GM19438 (cell line): ENCODE results near the gene DDHD1.
"Not testable (repeated sequence)": the region's sequence is repeated elsewhere in the genome, so short reads cannot be mapped to it uniquely, and the experiment has no call there.

Experiments used
- ATAC-seq: cut with Tn5 transposase; IDR thresholded peaks from one replicate; pipeline ENCODE4 v1.9.1; 2021; ENCODE audit warnings: low read depth; ENCODE audit not compliant: unreplicated experiment

Gene DDHD1

DNA sequence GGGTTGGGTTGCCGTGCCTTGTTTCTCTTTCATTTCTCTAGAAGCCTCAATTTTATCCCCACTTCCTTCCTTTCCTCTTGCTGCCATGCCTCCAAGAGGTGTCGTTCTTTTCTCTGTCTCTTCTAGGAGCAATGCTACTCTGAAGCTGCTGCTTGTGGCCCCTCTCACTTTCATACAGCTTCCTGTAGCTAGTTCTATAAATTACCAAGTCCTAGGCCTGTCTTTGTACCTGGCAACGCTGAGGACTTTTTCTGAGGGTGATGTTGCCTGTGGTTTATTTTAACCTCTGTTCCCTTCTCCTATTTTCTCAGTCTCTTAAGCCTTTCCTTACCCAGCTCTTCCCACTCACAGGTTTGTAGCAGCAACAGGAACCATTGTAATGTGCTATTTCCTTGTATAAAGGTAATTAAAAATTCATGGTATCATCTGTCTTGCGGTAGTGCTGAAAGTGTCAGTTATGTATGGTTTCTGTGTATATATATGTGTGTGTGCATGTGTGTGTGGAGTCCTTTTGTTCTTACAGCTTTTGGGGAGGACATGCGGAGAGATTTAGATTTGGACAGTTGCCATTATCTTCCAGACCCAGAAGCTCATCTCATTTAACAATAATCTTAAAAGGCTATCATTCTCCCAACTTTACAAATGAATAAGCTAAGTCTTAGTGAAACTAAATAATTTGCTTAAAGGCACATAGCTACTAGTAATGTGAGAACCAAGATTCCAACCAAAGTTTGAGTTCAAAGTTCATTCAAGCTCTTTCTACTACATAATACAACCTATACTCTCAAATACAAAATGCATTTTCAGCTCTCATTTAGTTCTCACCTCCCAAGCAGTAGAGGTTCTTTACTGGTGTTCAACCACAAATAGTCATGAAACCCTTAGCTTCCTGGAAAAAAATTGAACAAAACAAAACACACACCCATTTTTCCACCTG lies 43.8 kb downstream of the DDHD1 start:
- peak; percentile 92 for ATAC-seq

DNA sequence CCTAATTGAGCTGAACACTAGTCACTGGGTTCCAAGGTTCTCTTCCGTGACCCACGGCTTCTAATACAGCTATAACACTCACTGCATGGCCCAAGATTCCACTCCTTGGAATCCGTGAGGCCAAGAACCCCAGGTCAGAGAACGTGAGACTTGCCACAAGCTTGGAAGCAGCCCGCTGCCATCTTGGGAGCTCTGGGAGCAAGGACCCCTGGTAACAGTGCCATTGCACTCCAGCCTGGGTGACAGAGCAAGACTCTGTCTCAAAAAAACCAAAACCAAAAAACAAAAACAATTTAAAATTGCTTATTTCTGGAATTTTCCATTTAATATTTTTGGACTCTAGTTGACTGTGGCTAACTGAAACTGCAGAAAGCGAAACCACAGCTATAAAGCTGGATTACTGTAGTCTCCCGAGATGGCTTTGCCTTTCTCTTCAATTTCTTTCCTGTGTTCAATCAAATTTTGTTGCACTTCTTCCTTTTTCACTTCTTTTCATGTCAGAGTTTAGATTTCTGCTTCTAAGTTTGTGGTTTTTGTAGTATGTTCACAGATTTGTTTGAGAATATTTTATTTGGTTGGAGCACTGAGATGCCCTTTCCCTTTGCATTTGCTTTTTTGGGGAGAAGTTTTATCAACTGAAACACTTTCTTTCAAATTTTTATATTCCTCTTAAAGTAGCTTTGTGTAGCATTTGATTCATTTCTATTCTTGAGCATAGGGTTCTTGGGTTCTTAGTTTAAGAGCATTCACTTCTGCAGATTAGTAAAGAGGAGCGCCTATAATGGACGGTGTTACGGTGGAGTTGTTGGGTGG lies 44.6 kb downstream of the DDHD1 start:
- no peak for ATAC-seq

DNA sequence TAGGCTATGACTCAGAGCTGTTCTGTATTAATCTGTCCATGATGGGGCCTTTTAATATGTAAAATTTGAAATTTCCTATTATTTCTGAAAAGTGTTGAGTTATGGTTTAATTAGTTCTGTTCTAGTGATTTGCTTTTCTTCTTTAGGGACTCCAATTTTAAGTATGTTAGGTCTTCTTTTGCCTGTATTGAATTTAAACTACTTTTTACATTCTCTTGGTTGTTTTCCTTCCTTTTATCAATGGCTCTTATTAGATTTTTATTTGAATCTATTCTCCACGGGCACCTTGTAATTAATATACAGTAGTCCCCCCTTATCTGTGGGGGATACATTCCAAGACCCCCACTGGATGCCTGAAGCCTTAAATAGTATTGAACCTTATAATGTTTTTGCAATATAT lies 46.4 kb downstream of the DDHD1 start:
- no peak for ATAC-seq

DNA sequence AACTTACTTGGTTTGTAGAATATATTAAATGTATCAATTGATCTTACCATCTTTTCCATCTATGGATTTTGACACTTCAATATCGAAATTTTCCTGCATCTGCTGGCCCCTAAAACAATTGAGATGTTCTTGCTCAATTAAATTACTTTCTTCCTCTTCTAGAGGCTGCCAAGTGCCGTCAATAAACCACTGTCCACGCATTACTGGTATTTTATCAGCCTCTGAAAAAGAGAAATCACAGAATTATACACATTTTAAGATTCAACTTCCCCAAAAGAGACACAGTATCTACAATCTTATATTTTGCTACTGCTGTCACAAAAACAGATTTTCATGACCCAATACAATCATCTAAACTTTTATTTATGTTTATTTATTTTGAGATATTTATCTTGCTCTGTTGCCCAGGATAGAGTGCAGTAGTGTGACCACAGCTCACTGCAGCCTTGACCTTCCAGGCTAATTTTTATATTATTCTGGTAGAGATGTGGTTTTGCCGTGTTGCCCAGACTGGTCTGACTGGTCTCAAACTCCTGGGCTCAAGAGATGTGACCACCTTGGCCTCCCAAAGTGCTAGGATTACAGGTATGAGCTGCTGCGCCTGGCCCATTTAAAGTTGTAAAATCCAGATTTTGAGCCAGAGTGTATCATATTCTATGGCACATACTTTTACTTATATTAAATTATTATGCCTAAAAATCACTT lies 49.3 kb downstream of the DDHD1 start:
- ATAC-seq, result no peak

DNA sequence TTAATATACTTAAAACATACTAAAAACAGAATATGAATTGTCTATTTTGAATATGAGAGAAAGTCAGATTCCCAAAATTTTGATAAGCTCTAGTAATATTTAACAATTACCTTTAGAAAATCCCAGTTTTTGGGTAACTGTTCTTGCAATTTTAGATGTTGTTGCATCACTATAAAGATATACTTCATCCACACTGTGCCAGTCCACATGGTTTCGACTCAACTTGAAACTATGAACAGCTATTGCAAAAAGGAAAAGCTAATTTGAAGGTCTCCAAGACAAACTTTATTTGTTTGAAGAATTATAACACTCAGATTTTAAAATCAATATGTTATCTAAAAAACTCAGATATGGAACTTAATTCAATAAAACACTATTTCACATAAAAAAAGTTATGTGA lies 59.9 kb downstream of the DDHD1 start:
- no peak for ATAC-seq

DNA sequence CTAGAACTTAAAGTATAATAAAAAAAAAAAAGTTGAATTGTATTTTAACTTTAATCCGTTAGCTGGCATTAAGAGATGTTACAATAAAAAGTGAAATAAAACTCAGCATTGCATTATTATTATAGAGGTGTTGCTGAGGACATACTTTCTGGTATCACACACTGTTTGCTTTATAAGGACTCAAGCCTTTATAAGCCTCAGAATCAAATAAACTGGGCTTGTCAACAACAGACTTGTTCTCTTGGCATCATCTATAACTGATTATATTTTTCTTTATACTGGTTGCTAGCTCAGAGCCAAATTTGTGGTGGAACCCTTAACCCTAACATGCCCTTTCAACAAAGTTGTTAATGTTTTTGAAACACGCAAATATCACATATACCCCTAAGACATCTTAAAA lies 62.3 kb downstream of the DDHD1 start:
- no peak for ATAC-seq

DNA sequence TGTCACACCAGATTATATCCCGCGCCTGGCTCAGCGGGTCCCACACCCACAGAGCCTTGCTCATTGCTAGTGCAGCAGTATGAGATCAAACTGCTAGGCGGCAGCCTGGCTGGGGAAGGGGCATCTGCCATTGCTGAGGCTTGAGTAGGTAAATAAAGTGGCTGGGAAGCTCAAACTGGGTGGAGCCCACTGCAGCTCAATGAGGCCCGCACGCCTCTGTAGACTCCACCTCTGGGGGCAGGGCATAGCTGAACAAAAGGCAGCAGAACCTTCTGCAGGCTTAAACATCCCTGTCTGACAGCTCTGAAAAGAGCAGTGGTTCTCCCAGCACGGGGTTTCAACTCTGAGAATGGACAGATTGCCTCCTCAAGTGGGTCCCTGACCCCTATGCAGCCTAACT lies 68.2 kb downstream of the DDHD1 start:
- not testable (repeated sequence) for ATAC-seq

DNA sequence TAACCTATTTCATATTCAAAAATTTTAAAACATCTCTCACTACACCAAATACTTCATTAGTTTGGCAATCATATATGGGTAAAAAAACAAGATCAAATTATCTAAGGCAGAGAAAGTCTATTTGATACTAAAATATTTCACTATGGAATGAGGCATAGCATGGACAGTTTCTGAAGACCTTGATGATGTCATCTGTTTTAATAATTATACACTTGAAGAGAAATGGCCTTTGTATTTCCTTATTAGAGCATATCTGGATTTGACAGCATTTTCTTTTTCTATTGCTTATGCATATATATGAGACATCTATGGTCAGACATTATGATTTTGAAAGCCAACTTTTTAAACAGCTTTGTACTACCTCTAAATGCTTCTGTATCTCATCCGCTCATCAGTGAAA lies 88.6 kb downstream of the DDHD1 start:
- no peak for ATAC-seq

DNA sequence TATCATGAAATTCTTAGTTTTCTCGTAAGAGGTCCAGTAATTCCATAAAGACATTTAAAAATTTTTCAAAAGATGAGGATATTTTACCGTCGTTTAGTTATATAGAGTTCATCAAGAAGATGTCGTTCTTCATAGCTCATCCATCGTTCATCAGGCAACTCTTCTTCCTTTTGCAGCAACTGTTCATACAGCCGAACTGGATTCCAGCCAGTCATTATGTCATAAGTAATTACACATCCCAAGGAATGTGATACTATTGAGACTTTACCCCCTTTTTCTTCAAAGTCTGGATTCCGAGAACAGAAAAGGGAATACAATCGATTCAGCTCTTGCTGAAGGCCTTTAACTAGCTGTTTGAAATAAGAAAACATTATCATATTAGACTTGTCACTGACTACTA lies 90.3 kb downstream of the DDHD1 start:
- ATAC-seq, result no peak

DNA sequence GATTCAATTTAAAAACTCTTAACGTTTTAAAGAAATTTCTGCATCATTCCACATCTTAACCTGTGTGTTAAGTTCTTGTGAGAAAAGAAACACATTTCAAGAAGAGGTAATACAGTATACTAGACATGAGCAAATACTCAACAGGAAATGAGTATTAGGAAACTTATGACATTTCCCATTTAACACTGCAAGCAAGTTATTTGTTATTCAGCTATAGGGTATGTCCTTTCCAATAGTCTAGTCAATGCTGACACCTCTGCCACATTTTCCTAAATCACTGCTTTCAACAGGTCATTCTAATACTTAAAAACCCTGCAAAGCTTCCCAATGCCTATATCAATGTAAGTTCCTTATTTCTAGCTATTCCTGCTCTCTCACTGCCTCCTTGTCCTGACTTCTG lies 93.1 kb downstream of the DDHD1 start:
- ATAC-seq, result no peak

DNA sequence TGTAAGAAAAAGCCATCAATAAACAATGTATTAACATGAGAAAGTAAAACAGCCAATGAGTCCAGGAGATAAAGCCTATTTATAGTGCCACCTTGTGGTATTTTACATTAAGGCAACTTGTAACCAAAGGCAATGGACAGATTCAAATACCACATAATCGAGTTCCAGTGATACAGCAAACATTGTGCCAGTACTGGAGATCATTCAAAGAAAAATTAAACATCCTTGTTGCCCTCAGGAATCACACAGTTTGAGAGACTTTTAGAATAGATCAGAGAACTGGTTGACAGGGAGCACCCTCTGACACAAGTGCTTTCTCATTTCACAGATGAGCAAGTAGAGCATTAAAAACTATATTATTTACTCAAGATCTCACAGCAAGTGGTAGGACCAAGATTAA lies 98.1 kb downstream of the DDHD1 start:
- no peak for ATAC-seq

DNA sequence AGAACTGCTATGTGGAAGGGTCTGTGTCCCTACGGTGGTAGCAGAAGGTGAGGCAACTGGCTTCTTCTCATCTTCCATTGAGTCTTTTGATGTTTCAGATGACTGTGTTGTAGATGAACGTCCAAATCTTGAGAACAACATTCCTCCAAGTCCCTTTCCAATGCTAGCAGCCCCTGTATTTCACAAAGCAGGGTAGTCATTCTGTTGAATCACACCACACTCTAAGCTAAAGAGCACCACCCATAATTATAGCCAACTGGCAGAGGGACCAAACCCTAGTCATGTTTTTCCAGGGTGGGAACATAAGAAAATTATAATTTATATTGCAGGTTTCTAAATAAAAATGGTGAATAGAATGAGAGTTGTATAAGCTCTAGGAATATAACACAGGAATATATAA lies 98.7 kb downstream of the DDHD1 start:
- ATAC-seq, result no peak

DNA sequence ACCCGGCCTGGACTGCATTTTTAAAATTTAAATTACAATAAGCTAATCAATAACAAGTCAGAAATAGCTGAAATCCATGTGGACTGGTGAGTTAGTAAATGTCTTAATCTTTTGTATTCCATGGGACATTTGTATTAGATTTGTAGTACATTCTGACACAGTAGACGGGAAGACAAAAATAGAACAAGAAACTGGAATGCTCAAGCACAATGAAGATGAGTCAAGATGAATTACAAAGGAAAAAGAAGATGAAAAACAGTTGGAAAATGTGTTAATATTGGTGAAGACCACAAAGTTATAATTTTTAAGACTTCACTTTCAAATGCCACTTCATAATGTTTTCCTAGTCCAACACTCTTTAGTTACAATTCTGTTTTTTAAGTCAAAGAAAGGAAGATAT lies 104.5 kb downstream of the DDHD1 start:
- ATAC-seq, result no peak

DNA sequence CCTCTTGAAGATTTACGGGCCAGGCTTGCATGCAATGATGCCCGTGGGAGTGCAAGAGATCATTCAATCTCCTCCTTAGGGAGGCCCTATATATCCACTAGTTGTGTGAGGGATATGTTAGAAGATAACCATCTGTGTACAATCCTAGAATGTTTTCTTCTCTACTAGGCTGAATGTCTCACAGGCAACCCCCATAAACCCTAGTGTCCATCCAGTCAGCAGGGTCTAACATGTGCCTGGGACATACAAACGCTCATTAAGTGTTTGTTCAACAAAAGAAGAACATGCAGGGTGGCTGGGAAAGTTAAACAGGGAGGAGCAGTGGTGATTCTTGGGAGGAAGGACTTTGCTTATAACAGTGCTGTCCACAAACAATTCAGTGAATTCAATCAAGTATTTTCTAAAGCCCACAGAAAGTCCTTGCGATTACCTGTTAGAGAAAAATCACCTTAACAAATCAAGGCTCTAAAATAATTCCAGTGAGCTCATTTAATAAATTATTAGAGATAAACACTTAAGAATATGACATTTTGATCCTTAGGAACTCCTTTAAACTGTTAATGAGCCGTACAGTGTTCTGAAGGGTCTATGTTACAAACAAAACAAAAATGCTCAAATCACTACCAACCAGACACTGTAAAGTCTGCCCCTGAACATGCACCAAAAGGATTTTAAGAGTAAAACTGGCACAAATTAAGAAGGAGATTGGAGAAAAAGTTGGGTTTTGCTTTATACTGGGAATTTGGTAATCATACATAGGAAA lies 105.6 kb downstream of the DDHD1 start:
- no peak for ATAC-seq

DNA sequence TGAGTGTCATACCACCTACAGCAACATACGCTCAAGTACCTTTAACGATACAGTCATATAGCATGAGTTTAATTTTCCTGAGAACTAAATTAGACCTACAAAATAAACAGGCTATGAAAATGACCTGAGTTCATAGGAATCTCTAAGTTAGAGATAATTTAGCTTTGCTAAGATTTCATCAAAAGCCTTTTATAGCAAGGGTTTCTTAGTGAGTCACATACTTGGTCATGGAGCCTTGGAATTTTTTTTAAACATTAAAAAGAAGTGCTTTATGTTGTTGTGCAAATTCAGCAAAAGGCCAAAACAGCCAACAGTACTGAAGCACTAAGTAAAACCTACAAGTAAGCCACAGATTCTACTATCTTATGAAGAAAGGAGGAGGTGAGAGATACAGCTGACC lies 108.6 kb downstream of the DDHD1 start:
- ATAC-seq, result no peak

DNA sequence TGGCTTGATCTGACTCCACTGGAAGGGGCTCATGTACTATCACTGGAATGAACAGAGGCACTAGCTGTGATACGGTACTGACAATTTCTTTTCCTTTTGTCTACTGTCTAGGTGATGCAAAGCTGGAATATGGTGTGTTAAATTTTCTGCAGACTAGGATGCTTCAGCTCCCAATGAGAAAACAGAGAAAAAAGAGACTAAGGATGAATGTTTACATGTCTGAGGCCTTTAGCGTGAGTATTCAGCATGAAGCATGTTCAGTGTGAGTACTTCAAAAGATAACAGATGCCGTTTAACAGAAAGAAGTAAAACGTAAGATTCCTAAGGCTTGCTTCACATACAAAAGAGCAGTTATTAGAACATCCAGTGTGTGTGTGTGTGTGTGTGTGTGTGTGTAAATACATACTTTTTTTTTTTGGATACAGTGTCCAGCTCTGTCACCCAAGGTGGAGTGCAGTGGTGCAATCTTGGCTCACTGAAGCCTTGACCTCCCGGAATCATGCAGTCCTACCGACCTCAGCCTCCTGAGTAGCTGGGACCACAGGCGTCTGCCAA lies 110.0 kb downstream of the DDHD1 start:
- ATAC-seq, result no peak

DNA sequence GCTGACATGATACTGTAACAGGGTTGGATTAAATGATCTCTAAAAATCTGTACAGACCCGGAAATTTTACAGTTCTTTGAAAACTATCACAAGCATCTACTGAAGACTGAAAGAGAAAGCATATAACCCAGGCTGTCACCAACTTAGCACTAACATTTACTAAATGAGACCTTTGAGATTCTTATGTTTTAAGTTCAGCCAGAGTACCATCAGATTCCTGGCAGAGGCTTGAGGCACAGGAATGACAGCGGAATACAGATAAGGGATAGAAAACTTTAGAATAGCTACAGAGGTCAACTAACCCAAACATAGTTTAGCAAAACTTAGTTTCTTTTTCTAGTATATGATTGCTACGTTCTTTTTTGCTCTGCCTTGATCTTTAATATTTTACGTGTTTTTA lies 110.6 kb downstream of the DDHD1 start:
- ATAC-seq, result no peak

DNA sequence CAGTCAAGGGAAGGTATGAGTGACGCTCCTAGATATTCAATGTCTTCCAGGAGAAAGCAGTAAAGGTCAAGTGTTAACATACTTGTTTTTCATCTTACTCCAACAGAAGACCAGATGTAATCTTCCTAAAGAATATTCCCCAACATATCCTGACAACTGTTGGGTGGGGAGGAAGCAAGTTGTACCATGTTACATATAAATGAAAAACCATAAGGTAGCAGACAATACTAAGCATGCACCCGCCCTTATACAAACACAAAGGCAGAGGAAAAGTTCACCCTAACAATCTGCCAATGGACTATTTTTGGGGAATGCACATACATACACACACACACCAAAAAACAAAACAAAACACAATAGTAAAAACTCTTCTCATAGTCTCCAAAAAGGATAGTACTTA lies 112.1 kb downstream of the DDHD1 start:
- ATAC-seq, result no peak

DNA sequence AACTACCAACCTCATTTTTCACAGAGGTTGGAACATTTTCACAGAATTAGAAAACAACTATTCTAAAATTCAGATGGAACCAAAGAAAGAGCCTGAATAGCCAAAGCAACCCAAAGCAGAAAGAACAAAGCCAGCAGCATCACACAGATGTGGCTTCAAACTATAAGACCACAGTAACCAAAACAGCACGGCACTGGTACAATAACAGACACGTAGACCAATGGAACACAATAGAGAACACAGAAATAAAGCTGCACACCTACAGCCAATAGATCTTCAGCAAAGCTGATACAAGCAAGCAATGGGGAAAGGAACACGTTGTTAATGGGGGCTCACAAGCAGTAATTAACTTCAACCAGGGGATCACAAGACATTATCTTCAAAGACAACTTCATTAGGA lies 114.5 kb downstream of the DDHD1 start:
- ATAC-seq, result no peak

DNA sequence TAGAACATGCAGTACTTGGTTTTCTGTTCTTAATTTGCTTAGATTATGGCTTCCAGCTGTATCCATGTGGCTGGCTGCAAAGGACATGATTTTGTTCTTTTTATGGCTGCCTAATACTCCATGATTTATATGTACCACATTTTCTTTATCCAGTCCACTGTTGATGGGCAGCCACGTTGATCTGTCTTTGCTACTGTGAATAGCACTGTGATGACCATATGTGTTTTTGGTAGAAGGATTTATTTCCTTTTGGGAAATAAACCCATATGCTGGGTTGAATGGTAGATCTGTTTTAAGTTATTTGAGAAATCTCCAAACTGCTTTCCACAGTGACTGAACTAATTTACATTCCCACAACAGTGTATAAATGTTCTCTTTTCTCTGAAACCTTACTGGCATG lies 116.1 kb downstream of the DDHD1 start:
- no peak for ATAC-seq
